HCT116 (cell line): ENCODE measurements around the gene ZNF445. TPM values are rescaled to one million over a fixed set of nuclear protein-coding genes. Genes with fewer than 3 reads are reported as not detected.

Experiments
- ATAC-seq: fragments of 200-7000 bp; cut with Tn5 transposase; 2 replicates; pipeline ENCODE4 v1.9.1; 2020; ENCODE audit warnings: mild to moderate bottlenecking, moderate library complexity
- BruUV-seq: library from RNA; stranded (reverse); fragments of 400-500 nt; replicated peaks from 2 replicates; lab custom pipeline; 2021; lab: Mats Ljungman, UMichigan
- CTCF ChIA-PET: fragments of 300-600 bp; sonication (Branson Sonifier 250); formaldehyde crosslinking; loops from one replicate; lab custom pipeline; 2021; ENCODE audit warnings: antibody characterized with exemption; lab: Charles Lee
- POLR2A ChIA-PET: fragments of 300-600, 350-600 bp; sonication (Branson Sonifier 250); formaldehyde crosslinking; loops from one replicate; lab custom pipeline; 2021; ENCODE audit warnings: antibody characterized with exemption; lab: Charles Lee
- RAD21 ChIA-PET, 2 experiments: fragments of 300-600 bp; sonication (Branson Sonifier 250); formaldehyde crosslinking; loops; one replicate each; lab custom pipeline; 2023; ENCODE audit warnings: low total read pairs in 2 of 2; ENCODE audit not compliant: uncharacterized antibody in 2 of 2, unreplicated experiment in 2 of 2, low non-redundant PET in 1 of 2; lab: Charles Lee
- DNase-seq: peaks from one replicate; pipeline ENCODE4 v3.0.0-alpha.2; 2010; ENCODE audit warnings: low read depth, low spot score
- H2AFZ ChIP-seq: fragments of 200-600 bp; shearing (Covaris generic), sonication (generic); 2 replicates; pipeline ENCODE4 v1.6.1; 2017; ENCODE audit warnings: low read depth, mixed run types, mixed read lengths, antibody characterized with exemption, low read length; ENCODE audit not compliant: poor library complexity, severe bottlenecking
- H3K27ac ChIP-seq: 2 replicates; pipeline ENCODE4 v1.5.1; 2012; ENCODE audit warnings: low read depth, low read length
- H3K27me3 ChIP-seq: fragments of 200-600 bp; sonication (generic); 2 replicates; pipeline ENCODE4 v1.6.1; 2016; ENCODE audit warnings: mixed run types, low read length, mixed read lengths; ENCODE audit not compliant: insufficient read depth
- H3K36me3 ChIP-seq, 2 experiments: fragments of 200-500 bp in 1 of 2; fragments of 200-600 bp in 1 of 2; sonication (Bioruptor generic) in 1 of 2; sonication (generic) in 1 of 2; 2 replicates each; pipeline versions ENCODE4 v1.5.1 to v1.6.1; 2014 to 2016; ENCODE audit warnings: low read length in 2 of 2, inconsistent platforms in 1 of 2, mixed read lengths in 1 of 2, mixed run types in 1 of 2; ENCODE audit not compliant: insufficient read depth in 2 of 2, control insufficient read depth in 1 of 2
- H3K4me1 ChIP-seq, 2 experiments: fragments of 200-600 bp in 1 of 2; sonication (generic) in 1 of 2; 2 replicates each; pipeline versions ENCODE4 v1.5.1 to v1.6.1; 2012 to 2017; ENCODE audit warnings: low read length in 2 of 2, inconsistent platforms in 1 of 2, mild to moderate bottlenecking in 1 of 2, mixed read lengths in 1 of 2, mixed run types in 1 of 2, moderate library complexity in 1 of 2; ENCODE audit not compliant: insufficient read depth in 2 of 2, control insufficient read depth in 1 of 2
- H3K4me2 ChIP-seq: fragments of 200-600 bp; sonication (generic); 2 replicates; pipeline ENCODE4 v1.6.1; 2017; ENCODE audit warnings: mixed run types, low read length, mixed read lengths
- H3K4me3 ChIP-seq, 2 experiments: fragments of 200-600 bp in 1 of 2; sonication (generic) in 1 of 2; replicated peaks in 1 of 2; 2 replicates each; pipeline ENCODE4 v1.5.1; 2011 to 2016; ENCODE audit warnings: low read length in 2 of 2, control low read depth in 1 of 2, low read depth in 1 of 2, mild to moderate bottlenecking in 1 of 2, mixed read lengths in 1 of 2, mixed run types in 1 of 2
- H3K79me2 ChIP-seq: fragments of 200-600 bp; sonication (generic); 2 replicates; pipeline ENCODE4 v1.6.1; 2017; ENCODE audit warnings: mild to moderate bottlenecking, mixed run types, low read length, moderate library complexity, mixed read lengths; ENCODE audit not compliant: insufficient read depth
- H3K9ac ChIP-seq: fragments of 200-600 bp; sonication (generic); 2 replicates; pipeline ENCODE4 v1.6.1; 2016; ENCODE audit warnings: low read length, mixed read lengths
- H3K9me2 ChIP-seq: fragments of 200-600 bp; sonication (generic), shearing (Covaris generic); 2 replicates; pipeline ENCODE4 v1.6.1; 2017; ENCODE audit warnings: mixed run types, mild to moderate bottlenecking, moderate library complexity; ENCODE audit not compliant: insufficient read depth
- H3K9me3 ChIP-seq, 2 experiments: fragments of 200-500 bp in 1 of 2; fragments of 200-600 bp in 1 of 2; sonication (Bioruptor generic) in 1 of 2; sonication (generic) in 1 of 2; 2 replicates each; pipeline ENCODE4 v1.6.1; 2014 to 2017; ENCODE audit warnings: low read length in 2 of 2, mixed read lengths in 2 of 2, inconsistent platforms in 1 of 2, low read depth in 1 of 2, mild to moderate bottlenecking in 1 of 2, mixed run types in 1 of 2, moderate library complexity in 1 of 2; ENCODE audit not compliant: control insufficient read depth in 1 of 2, insufficient read depth in 1 of 2
- H4K20me1 ChIP-seq: fragments of 200-600 bp; sonication (generic), shearing (Covaris generic); 2 replicates; pipeline ENCODE4 v1.6.1; 2017; ENCODE audit warnings: mixed run types, mild to moderate bottlenecking, moderate library complexity; ENCODE audit not compliant: insufficient read depth
- CBX3 ChIP-seq: IDR thresholded peaks from 2 replicates; pipeline ENCODE4 v1.6.1; 2012; ENCODE audit warnings: low read depth
- EZH2 ChIP-seq: fragments of 200-600 bp; sonication (generic); IDR thresholded peaks from 2 replicates; pipeline ENCODE4 v1.6.1; 2017; ENCODE audit warnings: antibody characterized with exemption, mixed run types
- FOSL1 ChIP-seq: IDR thresholded peaks from 2 replicates; pipeline ENCODE4 v1.6.1; 2012; ENCODE audit warnings: low read depth
- POLR2A ChIP-seq: IDR thresholded peaks from 2 replicates; pipeline ENCODE4 v1.7.0; 2011; ENCODE audit warnings: borderline replicate concordance; ENCODE audit not compliant: insufficient read depth, insufficient read length; ENCODE audit errors: extremely low read depth
- POLR2AphosphoS5 ChIP-seq: IDR thresholded peaks from 2 replicates; pipeline ENCODE4 v1.6.1; 2011; ENCODE audit warnings: mild to moderate bottlenecking, low read depth, low read length, moderate library complexity
- YY1 ChIP-seq: IDR thresholded peaks from 2 replicates; pipeline ENCODE4 v1.6.1; 2011; ENCODE audit warnings: low read length, low read depth, moderate library complexity, mild to moderate bottlenecking; ENCODE audit not compliant: insufficient replicate concordance; ENCODE audit errors: extremely low read depth
- intact Hi-C: fragments of 100-400 bp; cut with micrococcal nuclease; formaldehyde crosslinking; loops from 2 replicates; pipeline ENCODE4 v1.10.0; 2022
- total RNA-seq: library from RNA; stranded (reverse); gene quantifications from one replicate; pipeline ENCODE4 v1.2.1, GENCODE V29; 2021; ENCODE audit not compliant: unreplicated experiment
- TF ChIP-seq, protein P1 (sequence below): IDR thresholded peaks from 2 replicates; pipeline ENCODE4 v1.6.1; 2012
- TF ChIP-seq, protein P2 (sequence below), 3 experiments: fragments of 200-600 bp in 1 of 3; sonication (generic) in 1 of 3; IDR thresholded peaks in 2 of 3; conservative IDR thresholded peaks in 1 of 3; 2 replicates each; pipeline ENCODE4 v1.5.1; 2012 to 2017; ENCODE audit warnings: low read depth in 2 of 3, low read length in 2 of 3, antibody characterized with exemption in 1 of 3, borderline replicate concordance in 1 of 3, control low read depth in 1 of 3, mild to moderate bottlenecking in 1 of 3, mixed read lengths in 1 of 3, mixed run types in 1 of 3, moderate library complexity in 1 of 3; ENCODE audit not compliant: insufficient read depth in 1 of 3

Gene ZNF445
- total RNA-seq, 1 experiment from 2014 or later: 19.9 TPM

DNA sequence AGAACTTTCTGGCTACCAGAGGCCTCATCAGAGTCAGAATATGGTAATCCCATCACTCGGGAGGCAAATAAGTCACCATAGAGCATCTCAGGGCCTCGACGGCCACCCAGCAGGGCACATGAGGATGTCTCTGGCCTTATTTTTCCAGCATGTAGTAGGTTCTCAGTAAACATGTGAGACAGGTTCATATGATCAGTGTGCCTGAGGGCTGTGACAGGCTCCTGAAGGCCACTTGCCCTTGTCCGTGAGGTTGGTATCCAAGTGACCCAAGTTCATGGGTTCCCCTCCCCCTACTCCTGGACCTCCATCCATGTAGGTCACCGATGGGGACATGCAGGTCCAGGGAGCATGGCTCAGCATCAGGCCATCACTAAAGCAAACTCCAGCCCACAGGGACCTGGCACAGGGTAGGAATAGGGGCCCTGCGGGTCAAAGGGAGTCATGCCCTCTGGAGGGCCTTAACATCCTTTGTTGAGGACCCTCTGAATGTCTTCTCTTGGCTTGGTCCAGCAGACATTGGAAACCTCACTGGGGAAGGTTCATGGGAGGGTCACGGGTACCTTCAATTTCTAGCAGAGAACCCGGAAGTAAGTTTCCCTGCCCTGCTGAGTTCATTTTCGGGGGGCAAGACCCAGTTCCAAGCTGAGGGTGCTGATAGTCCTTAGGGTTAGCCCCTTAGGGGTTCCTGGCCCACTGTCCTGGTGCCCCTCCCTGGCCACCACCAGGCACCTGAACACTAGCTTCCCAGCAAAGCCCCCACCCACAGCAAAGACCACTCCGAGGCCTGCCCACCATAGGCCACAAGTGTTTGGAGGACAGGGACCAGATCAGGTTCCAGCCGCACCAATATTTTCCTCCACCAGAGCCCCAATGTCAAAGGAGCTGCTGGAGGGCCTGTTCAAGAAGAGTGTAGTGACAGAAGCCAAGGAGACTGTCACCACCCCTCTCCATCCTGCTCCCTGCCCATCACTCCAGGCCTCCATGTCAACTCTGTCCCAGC, 61.1 kb downstream of the ZNF445 start:
- CTCF ChIA-PET: no interaction called here

DNA sequence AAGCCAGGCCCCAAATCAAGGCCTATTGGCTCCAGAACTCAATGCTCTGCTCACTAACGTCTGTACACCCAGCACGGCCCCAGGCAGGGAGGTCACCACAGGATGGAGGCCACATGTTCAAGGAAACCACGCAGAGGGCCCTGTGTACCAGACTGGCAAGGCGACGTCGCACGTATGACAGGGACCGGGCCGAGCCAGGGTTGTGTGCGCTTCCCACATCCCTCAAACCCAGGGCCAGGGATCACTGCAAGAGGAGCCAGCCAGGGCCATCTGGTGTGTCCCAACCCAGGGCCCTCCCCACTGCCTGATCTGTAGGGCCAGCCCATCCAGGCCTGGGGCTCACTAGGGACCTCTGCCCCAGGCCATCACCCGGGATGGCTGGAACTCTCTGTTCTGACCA, 62.0 kb downstream of the ZNF445 start:
- no peaks in the 10 kb centered on the region for H4K20me1 ChIP-seq
- CTCF ChIA-PET: no interaction called here
- POLR2A ChIA-PET: no interaction called here
- H3K27me3 ChIP-seq: no peaks in the 10 kb centered on the region
- no peaks in the 10 kb centered on the region for H3K79me2 ChIP-seq
- H3K4me1 ChIP-seq: no peaks in the 10 kb centered on the region
- H2AFZ ChIP-seq: no peak overlapping the region
- no peaks in the 10 kb centered on the region for H3K9me3 ChIP-seq
- no peaks in the 10 kb centered on the region for H3K9me2 ChIP-seq
- no peak overlapping the region for H3K4me2 ChIP-seq
- no peak overlapping the region for H3K9ac ChIP-seq
- ATAC-seq (no peak), DNase-seq (no peak)
- H3K36me3 ChIP-seq: no peaks in the 10 kb centered on the region
- H3K27ac ChIP-seq: no peak overlapping the region
- TF ChIP-seq, protein P1, sequence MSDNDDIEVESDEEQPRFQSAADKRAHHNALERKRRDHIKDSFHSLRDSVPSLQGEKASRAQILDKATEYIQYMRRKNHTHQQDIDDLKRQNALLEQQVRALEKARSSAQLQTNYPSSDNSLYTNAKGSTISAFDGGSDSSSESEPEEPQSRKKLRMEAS: no peak
- no peak for TF ChIP-seq POLR2AphosphoS5
- TF ChIP-seq POLR2A: no peak
- TF ChIP-seq EZH2: no peak
- TF ChIP-seq FOSL1: no peak
- TF ChIP-seq, protein P2, sequence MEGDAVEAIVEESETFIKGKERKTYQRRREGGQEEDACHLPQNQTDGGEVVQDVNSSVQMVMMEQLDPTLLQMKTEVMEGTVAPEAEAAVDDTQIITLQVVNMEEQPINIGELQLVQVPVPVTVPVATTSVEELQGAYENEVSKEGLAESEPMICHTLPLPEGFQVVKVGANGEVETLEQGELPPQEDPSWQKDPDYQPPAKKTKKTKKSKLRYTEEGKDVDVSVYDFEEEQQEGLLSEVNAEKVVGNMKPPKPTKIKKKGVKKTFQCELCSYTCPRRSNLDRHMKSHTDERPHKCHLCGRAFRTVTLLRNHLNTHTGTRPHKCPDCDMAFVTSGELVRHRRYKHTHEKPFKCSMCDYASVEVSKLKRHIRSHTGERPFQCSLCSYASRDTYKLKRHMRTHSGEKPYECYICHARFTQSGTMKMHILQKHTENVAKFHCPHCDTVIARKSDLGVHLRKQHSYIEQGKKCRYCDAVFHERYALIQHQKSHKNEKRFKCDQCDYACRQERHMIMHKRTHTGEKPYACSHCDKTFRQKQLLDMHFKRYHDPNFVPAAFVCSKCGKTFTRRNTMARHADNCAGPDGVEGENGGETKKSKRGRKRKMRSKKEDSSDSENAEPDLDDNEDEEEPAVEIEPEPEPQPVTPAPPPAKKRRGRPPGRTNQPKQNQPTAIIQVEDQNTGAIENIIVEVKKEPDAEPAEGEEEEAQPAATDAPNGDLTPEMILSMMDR (IDR thresholded peaks at IDR 0.05 in 2 of 3, conservative IDR thresholded peaks at IDR 0.05 in 1 of 3; ENCODE audit: borderline replicate concordance in 1 of 3, insufficient read depth in 1 of 3, low read depth in 2 of 3, low read length in 2 of 3): no peak
- TF ChIP-seq, all 23 proteins: peak for 0
- no peak overlapping the region for H3K4me3 ChIP-seq
- RAD21 ChIA-PET: no interaction called here
- BruUV-seq: no TSS peak
- intact Hi-C loops: no loop called here

More for the DNA sequence above, 61.1 kb downstream of the ZNF445 start:
- Histone ChIP-seq H3K27me3 (no peaks in the 10 kb centered on the region), H3K4me2 (no peak overlapping the region), H3K4me3 (no peak overlapping the region), H3K9me3 (no peaks in the 10 kb centered on the region), H3K9ac (no peak overlapping the region), H3K36me3 (no peaks in the 10 kb centered on the region), H3K79me2 (no peaks in the 10 kb centered on the region), H2AFZ (no peak overlapping the region), H3K4me1 (no peaks in the 10 kb centered on the region), H4K20me1 (no peaks in the 10 kb centered on the region), H3K27ac (no peak overlapping the region), H3K9me2 (no peaks in the 10 kb centered on the region)
- intact Hi-C loops: no loop called here
- RAD21 ChIA-PET: no interaction called here
- POLR2A ChIA-PET: no interaction called here
- DNase-seq (no peak), ATAC-seq (no peak)
- BruUV-seq: no TSS peak
- TF ChIP-seq YY1 (no peak), CBX3 (no peak)
